HUES6 (cell line): ENCODE results near the gene FIGLA.
A peak's percentile ranks its signal among the peaks of the same experiment; 100 is the strongest.

Experiments used
- H3K27ac ChIP-seq: 2 replicates; pipeline ENCODE4 v1.7.0; 2013; ENCODE audit warnings: low read depth, mild to moderate bottlenecking, low read length, inconsistent platforms
- H3K27me3 ChIP-seq: 2 replicates; pipeline ENCODE4 v1.6.1; 2013; ENCODE audit warnings: low read length; ENCODE audit not compliant: control insufficient read depth, insufficient read depth
- H3K36me3 ChIP-seq: 2 replicates; pipeline ENCODE4 v1.6.1; 2013; ENCODE audit warnings: low read length; ENCODE audit not compliant: control insufficient read depth, insufficient read depth
- H3K4me1 ChIP-seq: 2 replicates; pipeline ENCODE4 v1.6.1; 2013; ENCODE audit warnings: low read length; ENCODE audit not compliant: control insufficient read depth, insufficient read depth
- H3K4me3 ChIP-seq: 2 replicates; pipeline ENCODE4 v1.5.1; 2013; ENCODE audit warnings: low read depth, low read length
- H3K9ac ChIP-seq: one replicate; pipeline ENCODE4 v1.6.1; 2013; ENCODE audit warnings: mild to moderate bottlenecking, low read length
- H3K9me3 ChIP-seq: 2 replicates; pipeline ENCODE4 v1.6.1; 2013; ENCODE audit warnings: low read depth, low read length; ENCODE audit not compliant: control insufficient read depth, insufficient read depth

FIGLA gene, protein sequence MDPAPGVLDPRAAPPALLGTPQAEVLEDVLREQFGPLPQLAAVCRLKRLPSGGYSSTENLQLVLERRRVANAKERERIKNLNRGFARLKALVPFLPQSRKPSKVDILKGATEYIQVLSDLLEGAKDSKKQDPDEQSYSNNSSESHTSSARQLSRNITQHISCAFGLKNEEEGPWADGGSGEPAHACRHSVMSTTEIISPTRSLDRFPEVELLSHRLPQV

DNA sequence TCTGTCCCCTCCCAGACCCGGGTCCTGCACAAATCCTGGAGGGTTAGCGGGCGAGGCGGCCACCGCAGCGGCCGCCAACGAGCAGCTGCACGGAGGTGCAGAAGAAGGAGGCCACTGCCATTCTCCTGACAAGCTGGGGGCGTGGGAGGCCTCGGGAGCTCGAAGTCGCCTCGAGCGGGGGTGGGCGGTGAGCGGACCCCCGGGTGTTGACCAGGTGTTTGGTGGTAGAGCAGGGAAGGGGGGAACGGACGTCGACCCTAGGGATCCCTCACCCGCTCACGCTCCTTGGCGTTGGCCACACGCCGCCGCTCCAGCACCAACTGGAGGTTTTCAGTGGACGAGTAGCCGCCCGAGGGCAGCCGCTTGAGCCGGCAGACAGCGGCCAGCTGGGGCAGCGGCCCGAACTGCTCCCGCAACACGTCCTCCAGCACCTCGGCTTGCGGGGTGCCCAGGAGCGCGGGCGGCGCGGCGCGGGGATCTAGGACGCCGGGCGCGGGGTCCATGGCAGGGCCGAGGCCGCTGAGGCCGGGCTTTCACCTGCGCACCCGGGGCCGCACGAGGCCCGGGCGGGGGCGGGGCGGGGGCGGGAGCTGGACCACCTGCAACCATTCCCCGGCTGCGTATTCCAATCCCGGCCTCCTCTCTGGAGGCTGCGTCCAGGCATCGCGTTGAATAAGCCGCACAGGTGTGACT lies at the start of gene FIGLA:
Gene FIGLA (minus strand): TSS at position 508 of the 693 bp plus-strand sequence. CDS start 5 bp downstream, at position 503.
- H3K27me3 ChIP-seq: peaks cover 93% of the 10 kb centered on the region
- H3K4me3 ChIP-seq: peak within 1 kb of the TSS; percentile 39
- no peak within 1 kb of the TSS for H3K9ac ChIP-seq
- H3K36me3 ChIP-seq: no peaks in the 10 kb centered on the region
- no peaks in the 10 kb centered on the region for H3K9me3 ChIP-seq
- H3K4me1 ChIP-seq: peaks cover 4% of the 10 kb centered on the region; the same call in 1 of the 2 replicates
- no peak within 1 kb of the TSS for H3K27ac ChIP-seq

DNA sequence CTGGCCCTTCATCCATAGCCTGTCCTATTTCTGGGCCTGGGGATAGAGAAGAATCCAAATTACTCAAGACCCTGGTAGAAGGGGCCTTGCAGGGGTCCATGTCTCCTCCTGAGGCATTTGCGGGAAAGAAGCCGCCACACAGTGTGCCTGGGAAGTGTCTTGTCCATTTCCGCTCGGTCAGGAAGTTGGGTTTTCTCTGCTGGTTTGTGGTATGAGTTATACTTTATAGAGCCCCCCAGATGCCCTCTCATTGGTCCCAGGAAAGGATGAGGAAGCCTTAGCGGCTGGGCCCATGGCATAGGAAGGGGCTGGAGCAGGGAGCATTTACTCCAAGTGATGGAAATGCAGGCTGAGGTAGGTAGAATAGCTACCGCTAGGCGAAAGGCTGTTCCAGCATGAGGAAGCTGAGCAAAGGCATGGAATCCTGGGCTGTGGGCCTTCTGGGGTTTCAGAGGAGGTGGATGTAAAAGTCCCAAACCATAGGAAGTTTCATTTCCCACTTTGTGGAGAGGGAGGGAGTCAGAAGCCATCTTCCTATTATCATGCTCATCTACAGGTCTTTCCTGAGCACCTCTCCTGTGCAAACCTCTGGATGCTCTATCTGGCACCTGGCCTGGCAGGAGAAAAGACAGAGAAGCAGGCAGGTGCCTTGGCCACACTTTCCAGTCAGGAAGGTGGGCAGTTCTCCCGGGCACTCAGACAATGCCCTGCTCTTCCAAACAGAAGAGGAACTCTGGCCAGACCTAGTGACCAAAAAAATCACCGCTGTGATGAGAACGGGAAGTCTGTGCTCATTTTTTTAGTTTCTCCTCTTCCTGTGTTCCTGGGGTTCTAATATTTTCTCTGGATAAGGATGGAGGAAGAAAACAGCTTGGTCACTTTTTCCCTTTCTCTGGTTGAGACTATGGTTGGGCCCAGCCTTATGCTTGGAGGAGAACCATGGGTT lies 47.8 kb upstream of the FIGLA start:
- peaks cover 12% of the 10 kb centered on the region for H3K27me3 ChIP-seq
- peaks cover 8% of the 10 kb centered on the region; the same call in 1 of the 2 replicates for H3K4me1 ChIP-seq
- H3K4me3 ChIP-seq: no peak overlapping the region
- H3K9ac ChIP-seq: no peak overlapping the region
- H3K27ac ChIP-seq: no peak overlapping the region
- no peaks in the 10 kb centered on the region for H3K36me3 ChIP-seq
- no peaks in the 10 kb centered on the region for H3K9me3 ChIP-seq

DNA sequence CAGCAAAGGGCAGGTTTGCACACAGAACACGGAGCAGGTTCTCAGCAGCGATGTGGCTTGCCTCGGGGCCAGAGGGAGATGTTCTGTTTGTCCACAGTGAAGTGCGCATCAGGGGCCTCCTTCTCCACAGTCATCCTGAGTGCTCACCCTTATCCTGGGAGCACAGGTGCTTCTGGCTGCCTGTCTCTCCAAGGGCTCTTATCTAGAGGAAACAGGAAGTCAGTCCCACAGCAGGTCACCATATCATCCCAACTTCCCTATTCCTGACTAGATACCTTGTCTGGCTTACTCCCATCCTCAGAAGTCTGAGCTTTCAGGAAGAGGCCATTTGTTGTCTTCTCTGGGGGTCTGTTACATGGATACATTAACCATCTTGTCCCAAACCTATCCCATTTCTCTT lies 45.2 kb upstream of the FIGLA start, which contains the start of gene CD207:
Gene CD207 (minus strand): TSS at position 174 of the 400 bp plus-strand sequence. CDS start 40 bp downstream, at position 134.
- H3K27me3 ChIP-seq: peaks cover 15% of the 10 kb centered on the region

DNA sequence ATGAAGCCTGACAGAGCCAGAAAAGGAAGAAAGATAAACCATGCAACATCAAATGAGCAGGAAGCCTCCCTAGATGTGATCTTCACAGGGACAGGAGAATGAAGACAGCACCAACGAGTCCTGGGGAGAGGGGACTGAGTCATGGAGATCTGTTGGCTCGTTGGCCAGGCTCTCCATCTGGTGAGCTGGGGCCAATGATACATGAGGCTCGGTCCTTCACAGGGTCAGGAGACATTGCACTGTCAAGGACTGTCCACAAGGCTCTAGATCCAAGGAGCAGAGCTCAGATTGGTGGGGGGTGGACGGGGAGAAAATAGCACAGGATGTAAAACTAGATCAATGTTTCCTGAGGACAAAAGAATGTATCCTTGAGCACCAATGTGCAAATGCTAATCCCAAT lies 44.4 kb upstream of the FIGLA start:
- Histone ChIP-seq H3K27me3 (peaks cover 21% of the 10 kb centered on the region), H3K27ac (no peak overlapping the region), H3K9ac (no peak overlapping the region), H3K9me3 (no peaks in the 10 kb centered on the region), H3K4me3 (no peak overlapping the region), H3K36me3 (no peaks in the 10 kb centered on the region), H3K4me1 (no peaks in the 10 kb centered on the region)

More for the DNA sequence above, 45.2 kb upstream of the FIGLA start, which contains the start of gene CD207:
- Histone ChIP-seq H3K27ac (no peak within 1 kb of the TSS), H3K9me3 (no peaks in the 10 kb centered on the region), H3K36me3 (no peaks in the 10 kb centered on the region), H3K4me1 (no peaks in the 10 kb centered on the region), H3K4me3 (no peak within 1 kb of the TSS), H3K9ac (no peak within 1 kb of the TSS)

DNA sequence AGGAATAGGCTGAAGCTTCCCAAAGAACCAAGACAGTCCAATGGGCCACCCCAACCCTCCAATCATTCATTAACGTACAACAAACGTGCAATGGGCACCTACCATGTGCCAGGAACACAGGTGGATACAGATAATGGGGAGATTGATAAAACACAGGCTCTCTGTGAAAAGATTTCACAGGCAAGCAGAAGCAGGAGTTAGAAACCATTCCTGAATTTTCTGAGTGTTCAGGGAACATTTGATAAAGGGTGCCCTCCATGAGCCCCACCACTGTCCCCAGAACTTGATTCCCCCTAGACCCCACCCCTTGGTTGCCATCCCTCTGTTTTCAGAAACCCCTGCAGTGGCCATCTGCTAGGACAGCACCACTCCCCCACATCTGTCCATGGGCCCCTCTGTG lies 43.7 kb upstream of the FIGLA start:
- Histone ChIP-seq H3K4me3 (no peak overlapping the region), H3K27me3 (peaks cover 26% of the 10 kb centered on the region), H3K4me1 (no peaks in the 10 kb centered on the region), H3K27ac (no peak overlapping the region), H3K9me3 (no peaks in the 10 kb centered on the region), H3K9ac (no peak overlapping the region), H3K36me3 (no peaks in the 10 kb centered on the region)

DNA sequence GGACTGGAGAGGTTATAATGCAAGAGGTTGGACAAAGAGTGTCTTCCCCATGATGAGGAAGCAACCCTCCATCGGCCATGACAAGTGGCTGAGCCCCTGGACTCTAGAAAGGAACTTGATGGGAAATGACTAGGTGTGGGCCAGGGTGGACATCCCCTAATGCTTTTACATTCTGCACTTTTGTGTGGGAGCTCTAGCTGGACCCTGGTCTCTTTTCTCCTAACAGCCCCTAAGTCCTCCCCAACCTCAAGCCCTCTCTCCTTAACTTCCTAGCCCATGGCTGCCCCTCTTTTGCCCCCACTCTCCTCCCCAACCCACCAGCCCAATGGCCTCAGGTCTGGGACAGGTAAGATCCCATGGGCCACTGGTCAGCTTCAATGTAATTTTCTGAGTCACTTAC lies 42.8 kb upstream of the FIGLA start:
- H3K27me3 ChIP-seq: peaks cover 26% of the 10 kb centered on the region

DNA sequence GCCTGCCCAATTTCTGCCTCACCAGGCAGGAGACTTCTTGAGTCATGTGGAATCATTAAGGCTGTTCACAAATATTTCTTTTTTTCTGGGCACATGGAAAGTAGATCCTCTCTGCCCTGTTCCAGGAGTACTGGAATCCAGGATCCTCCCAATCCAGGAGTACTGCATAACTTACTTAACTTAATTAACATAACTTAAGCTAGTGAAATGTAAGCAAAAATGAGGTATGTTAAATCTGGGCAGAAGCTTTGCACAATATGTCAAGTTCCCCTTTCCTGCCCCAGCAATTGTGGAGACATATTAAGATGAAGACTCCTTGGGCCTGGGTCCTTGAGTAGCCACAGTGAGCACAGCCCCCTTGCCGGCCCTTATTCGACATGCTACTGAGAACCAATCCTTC lies 41.9 kb upstream of the FIGLA start:
- Histone ChIP-seq H3K9me3 (no peaks in the 10 kb centered on the region), H3K9ac (no peak overlapping the region), H3K27ac (no peak overlapping the region), H3K4me3 (no peak overlapping the region), H3K27me3 (peaks cover 26% of the 10 kb centered on the region), H3K4me1 (0 out of 2 replicates have a peak, but pooled peaks cover 4% of the 10 kb centered on the region), H3K36me3 (no peaks in the 10 kb centered on the region)

More for the DNA sequence above, 42.8 kb upstream of the FIGLA start:
- H3K36me3 ChIP-seq: no peaks in the 10 kb centered on the region
- H3K9ac ChIP-seq: no peak overlapping the region
- no peak overlapping the region for H3K27ac ChIP-seq
- H3K4me1 ChIP-seq: 0 out of 2 replicates have a peak, but pooled peaks cover 2% of the 10 kb centered on the region
- H3K9me3 ChIP-seq: no peaks in the 10 kb centered on the region
- H3K4me3 ChIP-seq: no peak overlapping the region

DNA sequence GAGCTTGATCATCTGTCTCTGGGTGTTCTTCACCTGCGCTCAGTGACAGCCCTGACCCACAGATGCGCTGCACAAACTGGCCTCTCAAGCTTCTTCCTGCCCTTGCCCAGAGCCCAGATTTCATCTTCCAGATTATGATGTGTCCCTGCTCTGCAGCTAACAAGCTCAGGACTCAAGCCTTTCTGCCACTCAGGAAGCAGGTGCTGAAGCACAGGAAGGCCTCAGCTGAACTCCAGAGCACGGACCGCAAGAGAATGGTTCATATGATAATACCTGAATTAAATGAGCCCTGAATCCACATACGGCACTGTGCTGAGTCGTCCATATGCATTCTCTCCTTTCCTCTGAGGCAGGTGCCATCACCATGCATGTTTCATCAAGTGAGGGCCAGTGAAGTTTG lies 41.4 kb upstream of the FIGLA start:
- H3K9ac ChIP-seq: no peak overlapping the region
- H3K4me1 ChIP-seq: 0 out of 2 replicates have a peak, but pooled peaks cover 4% of the 10 kb centered on the region
- H3K27me3 ChIP-seq: peaks cover 26% of the 10 kb centered on the region
- no peaks in the 10 kb centered on the region for H3K9me3 ChIP-seq
- H3K36me3 ChIP-seq: no peaks in the 10 kb centered on the region
- H3K4me3 ChIP-seq: no peak overlapping the region
- H3K27ac ChIP-seq: no peak overlapping the region

DNA sequence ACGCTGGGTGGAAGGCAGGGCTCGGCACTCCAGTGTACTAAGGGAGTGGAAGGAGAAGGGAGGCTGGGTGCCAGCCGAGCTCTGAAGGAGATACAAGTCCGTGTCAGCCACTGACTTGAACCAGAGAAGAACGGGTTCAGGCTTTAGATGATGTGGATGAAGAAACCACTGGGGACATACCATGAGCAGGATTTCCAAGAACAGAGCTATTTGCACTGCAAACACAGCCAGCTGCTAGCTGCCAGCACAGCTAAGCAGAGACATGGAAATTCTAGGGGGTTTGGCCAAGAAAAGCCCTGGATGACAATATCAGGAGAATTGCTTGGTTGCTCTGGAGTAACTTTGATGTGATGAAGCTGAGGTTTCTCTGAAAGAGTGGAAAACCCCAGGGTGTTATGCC lies 39.9 kb upstream of the FIGLA start:
- Histone ChIP-seq H3K9ac (no peak overlapping the region), H3K4me3 (no peak overlapping the region), H3K4me1 (0 out of 2 replicates have a peak, but pooled peaks cover 4% of the 10 kb centered on the region), H3K9me3 (no peaks in the 10 kb centered on the region), H3K27me3 (peaks cover 17% of the 10 kb centered on the region), H3K27ac (no peak overlapping the region), H3K36me3 (no peaks in the 10 kb centered on the region)

DNA sequence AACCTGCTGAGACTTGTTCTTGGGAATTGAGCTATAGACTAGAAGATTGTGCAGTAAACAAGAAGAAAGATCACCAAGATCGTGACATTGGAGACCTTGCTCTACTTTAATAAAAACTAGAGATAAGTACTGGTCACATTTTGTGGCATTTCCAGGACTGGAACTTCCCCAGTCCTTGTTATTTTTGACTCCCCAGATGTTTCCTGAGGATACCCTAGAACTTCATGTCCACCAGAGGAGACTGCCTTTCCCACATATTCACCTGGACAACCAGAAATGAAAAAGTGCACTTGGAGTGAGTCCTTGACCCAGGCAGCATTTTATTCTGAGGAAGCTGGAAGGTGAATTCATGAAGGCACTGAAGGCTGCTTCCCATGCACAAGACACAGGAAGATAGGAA lies 39.5 kb upstream of the FIGLA start:
- no peaks in the 10 kb centered on the region for H3K9me3 ChIP-seq
- H3K4me3 ChIP-seq: no peak overlapping the region
- no peak overlapping the region for H3K27ac ChIP-seq
- 0 out of 2 replicates have a peak, but pooled peaks cover 4% of the 10 kb centered on the region for H3K4me1 ChIP-seq
- peaks cover 16% of the 10 kb centered on the region for H3K27me3 ChIP-seq
- H3K36me3 ChIP-seq: no peaks in the 10 kb centered on the region
- H3K9ac ChIP-seq: no peak overlapping the region
